ENCODE data around the gene TEX101. TPM values are rescaled to one million over a fixed set of nuclear protein-coding genes. Genes with fewer than 3 reads are reported as not detected.

TEX101 gene
- total and polyA plus RNA-seq, 7 donors: 0.22 TPM; not detected in 6

GRCh38 chr19:43447655-43448054 lies 33.0 kb downstream of the TEX101 start:
- Histone ChIP-seq H3K9me3 (no peaks in the 10 kb centered on the region), H3K4me1 (peaks cover 0 to 3% (median 0%) of the 10 kb centered on the region in 4 donors), H3K27ac (no peak overlapping the region), H3K27me3 (no peaks in the 10 kb centered on the region), H3K36me3 (no peaks in the 10 kb centered on the region), H3K4me3 (no peak overlapping the region)
- no peak for TF ChIP-seq EP300 (IDR thresholded peaks at IDR 0.05)
- no peak for TF ChIP-seq POLR2AphosphoS5 (IDR thresholded peaks at IDR 0.05)
- TF ChIP-seq POLR2A (IDR thresholded peaks at IDR 0.05): no peak
- TF ChIP-seq CTCF (IDR thresholded peaks at IDR 0.05): no peak
- intact Hi-C loops (cut with DNase I): loop anchor here (1.0 to 5.0 kb wide), 3 partner anchors 55 to 210 kb away; partner anchors contain the start of gene PHLDB3
- DNase-seq: no peak
- WGBS, 2 donors: 94 to 95% methylated on average over 9 of the region's 9 CpGs

GRCh38 chr19:43450545-43450997 lies 35.9 kb downstream of the TEX101 start:
- 48 to 54% methylated on average over 2 of the region's 2 CpGs for WGBS, 2 donors
- intact Hi-C loops (cut with DNase I): no loop called here
- DNase-seq: no peak
- Histone ChIP-seq H3K4me3 (no peak overlapping the region), H3K9me3 (no peaks in the 10 kb centered on the region), H3K4me1 (peaks cover 0 to 7% (median 2%) of the 10 kb centered on the region in 4 donors), H3K36me3 (no peaks in the 10 kb centered on the region), H3K27ac (no peak overlapping the region), H3K27me3 (no peaks in the 10 kb centered on the region)
- no peak for TF ChIP-seq CTCF (IDR thresholded peaks at IDR 0.05)
- TF ChIP-seq POLR2A (IDR thresholded peaks at IDR 0.05): no peak
- TF ChIP-seq POLR2AphosphoS5 (IDR thresholded peaks at IDR 0.05): no peak
- TF ChIP-seq EP300 (IDR thresholded peaks at IDR 0.05): no peak

GRCh38 chr19:43452582-43452981 lies 37.9 kb downstream of the TEX101 start:
- peaks cover 0 to 6% (median 2%) of the 10 kb centered on the region in 4 donors for H3K4me1 ChIP-seq
- no peak for TF ChIP-seq CTCF (IDR thresholded peaks at IDR 0.05)
- TF ChIP-seq POLR2AphosphoS5 (IDR thresholded peaks at IDR 0.05): no peak
- TF ChIP-seq EP300 (IDR thresholded peaks at IDR 0.05): no peak
- TF ChIP-seq POLR2A (IDR thresholded peaks at IDR 0.05): no peak
- H3K27me3 ChIP-seq: no peaks in the 10 kb centered on the region
- H3K36me3 ChIP-seq: no peaks in the 10 kb centered on the region
- no peaks in the 10 kb centered on the region for H3K9me3 ChIP-seq
- no peak overlapping the region for H3K27ac ChIP-seq
- H3K4me3 ChIP-seq: no peak overlapping the region
- no peak for DNase-seq
- intact Hi-C loops (cut with DNase I): no loop called here
- WGBS, 2 donors: 83 to 89% methylated on average over 3 of the region's 3 CpGs

GRCh38 chr19:43454031-43454430 lies 39.3 kb downstream of the TEX101 start:
- DNase-seq: no peak
- 71 to 75% methylated on average over 2 of the region's 2 CpGs for WGBS, 2 donors
- intact Hi-C loops (cut with DNase I): no loop called here
- Histone ChIP-seq H3K4me3 (no peak overlapping the region), H3K9me3 (no peaks in the 10 kb centered on the region), H3K4me1 (peaks cover 0 to 6% (median 2%) of the 10 kb centered on the region in 4 donors), H3K27me3 (no peaks in the 10 kb centered on the region), H3K36me3 (no peaks in the 10 kb centered on the region), H3K27ac (no peak overlapping the region)
- TF ChIP-seq EP300 (IDR thresholded peaks at IDR 0.05) (no peak), CTCF (IDR thresholded peaks at IDR 0.05) (no peak), POLR2A (IDR thresholded peaks at IDR 0.05) (no peak), POLR2AphosphoS5 (IDR thresholded peaks at IDR 0.05) (no peak)

All from sigmoid colon (tissue), 7 donors.